Activated T-cell treated with anti-CD3 and anti-CD28 coated beads, Interleukin-2, amount 50 U/mL, for 72 hours (primary cell): ENCODE measurements around the gene ZNF341. TPM values are rescaled to one million over a fixed set of nuclear protein-coding genes. Genes with fewer than 3 reads are reported as not detected.

Source experiments
- ATAC-seq, 2 donors: fragments of 150-1000 bp; cut with Tn5 transposase; replicated peaks in 1 of 2; 2 replicates each; pipeline ENCODE4 v1.10.0; 2021; ENCODE audit warnings: moderate library complexity in 2 of 2, mild to moderate bottlenecking in 1 of 2
- DNase-seq, 2 donors: peaks; one replicate each; pipeline ENCODE4 v3.0.0; 2021 to 2022; ENCODE audit warnings: mixed read lengths in 1 of 2
- H3K27ac Mint-ChIP-seq: one replicate; pipeline ENCODE4 v1.8.0; 2022; ENCODE audit warnings: mild to moderate bottlenecking, moderate library complexity, mixed read lengths
- H3K27me3 Mint-ChIP-seq: one replicate; pipeline ENCODE4 v1.8.0; 2022; ENCODE audit warnings: low read depth, mixed read lengths
- H3K36me3 Mint-ChIP-seq, 2 donors: one replicate each; pipeline ENCODE4 v1.8.0; 2022; ENCODE audit warnings: mixed read lengths in 2 of 2, mild to moderate bottlenecking in 1 of 2; ENCODE audit not compliant: insufficient read depth in 2 of 2
- H3K4me1 Mint-ChIP-seq: one replicate; pipeline ENCODE4 v1.8.0; 2022; ENCODE audit warnings: low read depth, mixed read lengths
- H3K4me3 Mint-ChIP-seq, 2 donors: one replicate each; pipeline ENCODE4 v1.8.0; 2022; ENCODE audit warnings: mild to moderate bottlenecking in 2 of 2, mixed read lengths in 2 of 2, moderate library complexity in 2 of 2
- H3K9me3 Mint-ChIP-seq, 2 donors: one replicate each; pipeline ENCODE4 v1.8.0; 2022; ENCODE audit warnings: mixed read lengths in 2 of 2
- total RNA-seq, 2 donors: library from RNA; stranded (reverse); gene quantifications; one replicate each; pipeline ENCODE4 v1.2.3, GENCODE V29; 2022

Gene ZNF341
- 1 to 10 TPM; 3.0 to 3.3 TPM for total RNA-seq

DNA sequence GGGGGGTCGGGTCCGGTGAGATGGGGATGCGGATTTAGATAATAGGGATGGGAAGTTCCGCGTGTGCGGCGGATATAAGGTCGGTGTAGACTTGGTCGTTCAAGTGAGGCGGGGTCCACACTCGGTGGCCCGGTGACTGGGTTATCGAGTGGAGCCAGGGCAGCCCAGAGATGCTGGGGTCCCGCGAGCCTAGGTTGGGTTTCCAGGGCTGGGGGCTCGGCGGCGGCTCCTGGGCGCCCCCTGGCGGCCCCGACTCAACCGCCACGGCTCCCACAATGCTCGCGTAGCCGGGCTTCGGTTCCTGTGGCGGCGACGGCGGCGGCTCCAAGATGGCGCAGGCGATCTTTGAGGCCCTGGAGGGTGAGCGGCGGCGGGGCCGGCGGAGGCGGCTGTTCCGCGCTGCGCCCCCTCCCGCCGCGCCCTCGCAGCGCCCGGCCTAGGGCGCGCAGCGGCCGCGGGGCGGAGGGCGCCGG, at the start of gene ZNF341:
TSS of gene ZNF341 (plus strand) at position 304 of the 473 bp plus-strand sequence. CDS start at position 330, 26 bp downstream.
- Mint-ChIP-seq H3K9me3 (peaks cover 2% of the 10 kb centered on the region in 2 donors), H3K27me3 (no peaks in the 10 kb centered on the region), H3K4me1 (peaks cover 30% of the 10 kb centered on the region), H3K36me3 (peaks cover 3 to 5% of the 10 kb centered on the region in 2 donors), H3K4me3 (peak within 1 kb of the TSS; percentile 87 to 94), H3K27ac (peak within 1 kb of the TSS; percentile 90)
- peak; percentile 94 for DNase-seq
- ATAC-seq, result peak; percentile 89 to 90

DNA sequence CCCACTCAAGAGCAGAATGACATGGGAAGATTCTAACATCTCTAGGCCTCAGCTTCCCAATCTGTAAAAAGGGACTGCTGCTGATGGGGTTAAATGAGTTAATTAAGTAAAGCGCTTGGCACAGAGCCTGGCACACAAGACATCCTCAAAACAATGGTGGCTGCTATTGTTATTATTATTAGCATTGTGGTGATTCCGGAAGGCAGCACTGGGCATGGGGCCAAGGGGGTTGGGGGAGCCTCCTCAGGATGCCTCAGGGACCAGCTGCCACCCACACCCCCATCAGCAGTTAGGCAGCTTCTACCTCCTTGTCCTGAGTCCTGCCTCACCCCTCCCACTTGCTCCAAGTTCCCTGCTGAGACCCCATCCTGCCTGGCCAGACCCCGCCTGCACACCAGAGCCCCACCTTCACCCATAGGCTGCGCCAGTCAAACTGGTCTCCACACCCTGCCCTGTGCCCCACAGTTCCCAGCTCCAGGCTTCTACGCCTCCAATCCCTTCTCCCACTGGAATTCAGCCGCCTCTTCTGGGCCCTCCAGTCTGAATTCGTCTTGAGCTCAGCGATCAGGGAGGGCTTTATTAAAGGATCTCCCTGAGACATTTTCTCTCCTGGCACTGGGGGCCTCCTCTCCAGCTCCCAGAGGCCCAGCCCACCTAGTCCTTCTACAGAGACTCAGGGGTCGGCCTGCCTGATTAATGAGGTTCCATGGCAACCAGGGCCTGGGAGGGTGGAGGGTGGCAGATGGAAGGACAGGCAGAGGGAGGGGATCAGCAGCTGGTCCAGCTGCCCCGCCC, 47.1 kb upstream of the ZNF341 start:
- ATAC-seq (no peak), DNase-seq (no peak)
- peak overlapping the region; percentile 66 for H3K27ac Mint-ChIP-seq
- no peaks in the 10 kb centered on the region for H3K9me3 Mint-ChIP-seq
- H3K36me3 Mint-ChIP-seq, result peaks cover 4 to 11% of the 10 kb centered on the region in 2 donors
- H3K4me3 Mint-ChIP-seq, result peak overlapping the region; percentile 91 to 93
- peaks cover 84% of the 10 kb centered on the region for H3K4me1 Mint-ChIP-seq
- H3K27me3 Mint-ChIP-seq, result no peaks in the 10 kb centered on the region

DNA sequence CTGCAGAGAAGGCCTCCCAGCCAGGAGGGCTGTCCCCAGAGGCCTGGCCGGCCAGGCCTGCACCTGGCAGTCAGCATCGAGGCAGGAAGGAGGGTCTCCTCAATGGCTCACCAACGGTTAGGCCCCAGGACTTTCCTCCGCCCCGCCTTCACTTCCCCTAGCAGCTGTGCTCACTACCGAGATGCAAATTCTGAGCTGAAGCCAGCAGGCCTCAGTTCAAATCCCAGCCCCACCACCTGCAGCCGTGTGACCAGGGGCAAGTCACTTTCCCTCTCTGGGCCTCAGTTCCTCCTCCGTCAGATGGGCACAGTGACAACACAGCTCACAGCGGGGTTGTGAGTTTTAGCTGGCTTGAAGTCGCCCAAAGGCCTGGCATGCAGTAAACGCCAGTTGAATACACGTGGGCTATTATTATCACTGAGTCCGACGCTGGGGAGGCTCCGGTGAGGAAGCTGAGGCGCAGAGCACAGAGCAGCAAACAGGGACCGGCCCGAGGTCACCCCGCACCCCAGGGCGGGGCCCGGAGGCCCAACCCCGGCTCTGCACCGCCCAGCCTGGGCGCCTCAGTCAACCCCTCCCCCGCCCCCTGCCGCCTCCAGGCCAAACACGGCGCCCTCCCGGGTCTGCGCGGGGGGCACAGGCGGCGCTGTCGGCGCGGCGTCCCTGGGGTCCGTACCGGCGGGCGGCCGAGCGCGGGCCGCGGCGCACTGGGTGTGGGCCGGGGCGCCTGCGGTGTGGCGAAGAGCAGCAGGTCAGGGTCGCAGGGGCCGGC, 46.3 kb upstream of the ZNF341 start:
- Mint-ChIP-seq H3K27me3 (no peaks in the 10 kb centered on the region), H3K36me3 (peaks cover 4 to 11% of the 10 kb centered on the region in 2 donors), H3K4me3 (peak overlapping the region; percentile 91 to 93), H3K27ac (peak overlapping the region; percentile 77), H3K9me3 (no peaks in the 10 kb centered on the region), H3K4me1 (peaks cover 84% of the 10 kb centered on the region)
- ATAC-seq (peak; percentile 60), DNase-seq (peak; percentile 72 to 78)

DNA sequence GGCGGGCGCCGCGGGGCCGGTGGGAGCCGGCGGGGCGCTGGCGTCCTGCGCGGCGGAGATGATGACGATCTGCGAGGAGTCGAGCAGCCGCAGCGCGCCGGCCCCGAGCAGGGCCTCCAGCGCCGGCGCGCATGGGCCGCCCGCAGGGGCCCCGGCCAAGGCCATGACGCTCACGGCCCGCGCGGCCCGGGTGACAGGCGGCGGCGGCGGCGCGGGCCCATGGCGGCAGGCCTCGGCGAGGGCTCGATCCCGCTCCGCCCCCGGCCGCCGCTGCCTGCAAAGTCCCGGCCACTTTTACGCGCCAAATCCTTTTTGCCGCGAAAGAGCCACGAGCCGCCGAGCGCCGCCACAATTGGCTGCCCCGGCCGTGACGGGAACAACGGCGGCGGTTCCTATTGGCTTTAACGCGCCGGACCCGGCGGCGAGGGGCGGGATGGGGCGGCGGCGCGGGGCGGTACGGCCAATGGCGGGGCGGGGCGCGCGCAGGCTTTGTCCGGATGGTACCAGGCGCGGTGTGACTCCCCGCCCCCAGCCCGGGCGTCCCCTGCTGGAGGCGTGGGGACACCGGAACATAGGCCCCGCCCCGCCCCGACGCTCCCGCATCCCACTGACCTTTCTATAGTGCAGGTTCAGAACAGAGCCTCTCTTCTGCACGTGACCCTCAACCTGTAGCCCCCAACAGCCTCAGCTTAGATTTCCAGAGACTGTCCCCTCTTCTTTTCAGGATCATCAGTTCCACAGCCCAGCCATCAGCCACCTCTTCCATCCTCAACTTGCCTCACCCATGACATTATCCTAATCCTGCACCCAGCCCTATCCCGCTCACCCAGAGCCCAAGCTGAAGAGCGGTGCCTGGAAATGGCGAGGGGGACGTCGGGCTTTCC, 45.5 kb upstream of the ZNF341 start, which contains the start of gene E2F1:
TSS of gene E2F1 (minus strand) at position 286 of the 884 bp plus-strand sequence. CDS start at position 165, 121 bp downstream.
- Mint-ChIP-seq H3K4me1 (peaks cover 84% of the 10 kb centered on the region), H3K36me3 (peaks cover 4 to 11% of the 10 kb centered on the region in 2 donors), H3K9me3 (no peaks in the 10 kb centered on the region), H3K4me3 (peak within 1 kb of the TSS; percentile 91 to 93), H3K27ac (peak within 1 kb of the TSS; percentile 77), H3K27me3 (no peaks in the 10 kb centered on the region)
- ATAC-seq (peak; percentile 85 to 86), DNase-seq (peak; percentile 97 to 99)

DNA sequence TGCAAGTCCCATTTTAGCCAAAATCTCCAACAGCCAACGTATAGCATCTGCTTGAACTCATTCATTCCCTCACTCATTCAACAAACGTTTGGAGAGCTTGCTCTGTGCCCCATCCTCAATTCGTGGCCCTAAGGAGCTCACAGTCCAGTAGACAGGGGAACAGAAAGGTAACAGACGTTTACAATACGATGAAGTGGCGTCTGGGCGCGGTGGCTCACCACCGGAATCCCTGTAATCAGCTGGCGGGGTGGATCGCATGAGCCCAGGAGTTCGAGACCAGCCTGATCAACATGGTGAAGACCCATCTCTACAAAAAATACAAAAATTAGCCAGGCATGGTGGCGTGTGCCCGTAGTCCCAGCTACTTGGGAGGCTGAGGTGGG, 44.8 kb upstream of the ZNF341 start:
- no peak for DNase-seq
- H3K4me3 Mint-ChIP-seq, result peak overlapping the region; percentile 69 to 74
- peaks cover 81% of the 10 kb centered on the region for H3K4me1 Mint-ChIP-seq
- no peaks in the 10 kb centered on the region for H3K9me3 Mint-ChIP-seq
- peak overlapping the region; percentile 34 for H3K27ac Mint-ChIP-seq
- H3K27me3 Mint-ChIP-seq, result no peaks in the 10 kb centered on the region
- peaks cover 4 to 7% of the 10 kb centered on the region in 2 donors for H3K36me3 Mint-ChIP-seq
- ATAC-seq, result no peak

DNA sequence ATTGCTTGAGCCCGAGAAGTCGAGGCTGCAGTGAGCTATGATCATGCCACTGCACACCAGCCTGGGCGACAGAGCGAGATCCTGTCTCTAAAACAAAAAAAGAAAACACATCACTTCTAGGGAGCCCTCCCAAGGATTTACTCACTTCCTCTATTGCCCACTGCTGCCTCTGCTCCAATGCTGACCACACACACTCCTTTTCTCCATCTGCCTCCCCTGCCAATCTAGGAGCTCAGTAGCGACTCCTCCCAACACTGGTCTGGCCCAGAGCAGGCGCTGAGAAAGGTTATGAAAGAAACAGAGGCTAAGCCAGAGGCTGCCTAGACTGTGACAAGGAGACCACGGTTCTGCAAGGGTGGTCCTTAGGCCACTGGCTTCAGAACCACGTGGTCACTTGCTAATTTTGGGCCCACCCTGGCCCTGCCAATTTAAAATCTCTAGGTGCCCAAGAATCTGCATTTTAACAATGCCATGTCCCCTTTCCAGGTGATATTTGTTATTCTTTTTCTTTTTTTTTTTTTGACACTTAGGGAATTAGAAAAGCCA, 44.4 kb upstream of the ZNF341 start:
- no peak for ATAC-seq
- H3K27me3 Mint-ChIP-seq, result no peaks in the 10 kb centered on the region
- no peak for DNase-seq
- no peaks in the 10 kb centered on the region for H3K9me3 Mint-ChIP-seq
- no peak overlapping the region for H3K27ac Mint-ChIP-seq
- H3K36me3 Mint-ChIP-seq, result peaks cover 4 to 7% of the 10 kb centered on the region in 2 donors
- peak overlapping the region in 1 of 2 donors; percentile 74 for H3K4me3 Mint-ChIP-seq
- H3K4me1 Mint-ChIP-seq, result peaks cover 77% of the 10 kb centered on the region

DNA sequence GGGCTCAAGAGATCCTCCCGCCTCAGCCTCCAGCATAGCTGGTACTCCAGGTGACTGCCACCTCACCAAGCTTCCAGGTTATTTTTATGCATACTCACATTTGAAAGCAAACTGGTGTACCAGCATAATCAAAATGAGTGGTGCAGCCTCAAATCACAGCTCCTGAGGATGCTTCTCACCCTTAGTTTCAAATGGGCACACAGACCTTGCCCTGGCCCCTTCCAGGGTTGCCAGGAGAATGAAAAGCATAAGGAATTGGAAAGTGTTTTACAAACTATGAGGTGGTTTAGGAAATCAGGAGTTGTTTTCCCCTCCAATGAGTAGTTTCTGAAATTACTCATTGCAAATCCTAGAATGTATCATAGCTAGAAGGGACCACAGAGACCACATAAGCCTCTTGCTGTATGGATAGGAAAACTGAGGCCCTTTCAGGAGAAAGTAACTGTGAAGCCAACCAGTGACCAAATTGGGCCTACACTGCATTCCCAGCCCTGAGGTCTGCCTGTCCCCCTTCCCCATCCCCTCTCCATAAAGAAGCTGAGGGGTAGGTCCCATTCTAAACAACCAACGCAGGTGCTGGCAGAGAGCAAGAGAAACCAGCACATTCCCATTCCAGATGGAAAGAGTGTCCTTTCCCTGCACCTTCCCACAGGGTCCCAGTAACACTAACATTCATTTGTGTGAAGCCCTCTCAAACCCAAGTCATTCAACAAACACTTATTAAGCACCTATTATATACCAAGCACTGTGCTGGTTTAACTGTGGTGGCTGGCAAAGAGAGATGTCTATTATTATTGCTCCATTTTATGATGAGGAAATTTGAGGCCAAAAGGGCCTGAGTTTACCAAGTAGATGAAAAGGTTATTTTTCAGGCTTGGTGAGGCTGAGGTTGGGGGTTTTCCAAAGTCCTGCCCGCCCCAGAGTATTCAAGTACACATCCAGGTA, 43.5 kb upstream of the ZNF341 start:
- H3K27ac Mint-ChIP-seq, result peak overlapping the region; percentile 52
- H3K4me3 Mint-ChIP-seq, result peak overlapping the region; percentile 68 to 83
- DNase-seq, result no peak
- peaks cover 69% of the 10 kb centered on the region for H3K4me1 Mint-ChIP-seq
- H3K36me3 Mint-ChIP-seq, result peaks cover 4 to 7% of the 10 kb centered on the region in 2 donors
- no peaks in the 10 kb centered on the region for H3K9me3 Mint-ChIP-seq
- ATAC-seq, result no peak
- no peaks in the 10 kb centered on the region for H3K27me3 Mint-ChIP-seq

DNA sequence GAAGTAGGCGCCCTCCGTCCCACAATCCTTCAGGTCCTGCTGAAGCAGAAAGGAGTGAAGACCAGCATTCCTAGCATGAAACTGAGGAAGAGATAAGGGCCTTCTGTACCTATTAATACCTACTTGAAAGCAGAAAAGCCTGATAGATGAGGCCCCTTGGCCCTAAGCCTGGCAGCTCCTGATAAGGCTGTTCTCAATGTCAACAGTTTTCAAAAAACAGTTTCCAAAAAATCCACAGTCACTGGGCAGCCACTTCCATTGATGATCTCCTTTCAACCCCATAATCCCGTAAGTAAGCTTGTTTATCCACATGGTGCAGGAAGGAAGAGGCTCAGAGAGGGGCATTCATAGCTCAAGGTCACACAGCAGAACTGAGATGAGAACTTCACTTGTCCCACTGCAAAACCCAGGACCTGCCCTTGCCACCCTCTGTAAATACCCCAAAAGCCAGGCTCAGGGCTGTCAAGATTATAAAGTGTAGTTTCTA, 42.8 kb upstream of the ZNF341 start:
- DNase-seq, result no peak
- peaks cover 65% of the 10 kb centered on the region for H3K4me1 Mint-ChIP-seq

DNA sequence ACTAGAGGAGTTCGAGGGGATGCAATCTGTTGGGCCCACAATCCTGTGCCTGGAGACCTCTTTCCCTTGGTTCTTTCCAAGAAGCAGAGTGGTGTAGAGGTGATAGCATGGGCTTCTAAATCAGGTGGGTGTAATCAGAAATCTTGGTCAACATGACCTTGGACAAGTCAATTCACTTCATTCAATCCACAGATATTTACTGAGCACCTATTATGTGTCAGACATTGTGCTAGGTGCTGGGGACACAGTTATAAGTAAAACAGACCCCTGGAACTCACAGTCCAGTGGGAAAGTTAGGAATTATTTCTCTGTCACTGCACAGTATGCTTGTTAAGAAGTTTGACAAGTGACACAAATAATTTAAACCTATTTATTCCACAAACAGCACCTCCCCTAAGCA, 42.3 kb upstream of the ZNF341 start:
- Mint-ChIP-seq H3K4me1 (peaks cover 60% of the 10 kb centered on the region), H3K4me3 (peak overlapping the region; percentile 78 to 83), H3K36me3 (peaks cover 4 to 7% of the 10 kb centered on the region in 2 donors), H3K27ac (peak overlapping the region; percentile 88), H3K27me3 (no peaks in the 10 kb centered on the region), H3K9me3 (no peaks in the 10 kb centered on the region)
- ATAC-seq (no peak), DNase-seq (no peak)

More for the DNA sequence above, 42.8 kb upstream of the ZNF341 start:
- H3K27ac Mint-ChIP-seq, result no peak overlapping the region
- ATAC-seq, result no peak
- no peaks in the 10 kb centered on the region for H3K27me3 Mint-ChIP-seq
- peaks cover 4 to 7% of the 10 kb centered on the region in 2 donors for H3K36me3 Mint-ChIP-seq
- H3K4me3 Mint-ChIP-seq, result peak overlapping the region; percentile 68 to 83
- no peaks in the 10 kb centered on the region for H3K9me3 Mint-ChIP-seq

DNA sequence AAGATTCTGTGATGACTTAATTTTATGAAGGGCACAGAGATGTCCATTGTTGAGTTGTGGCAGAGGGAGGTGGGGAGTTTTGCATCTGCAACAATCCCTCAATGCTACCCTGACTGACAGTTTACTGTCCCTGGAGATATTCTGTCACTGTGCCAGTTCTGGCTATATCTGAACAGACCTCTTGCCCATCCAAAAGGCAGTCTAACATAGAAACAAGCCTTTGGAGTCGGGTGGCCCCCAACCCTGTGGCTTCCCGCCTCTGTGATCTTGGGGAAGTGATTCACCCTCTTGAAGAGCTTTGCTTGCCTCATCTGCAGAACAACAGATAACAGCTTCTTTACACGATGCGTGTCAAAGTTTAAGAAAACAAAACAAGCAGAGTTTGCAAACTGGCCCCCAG, 41.8 kb upstream of the ZNF341 start:
- ATAC-seq, result peak; percentile 32 to 42

DNA sequence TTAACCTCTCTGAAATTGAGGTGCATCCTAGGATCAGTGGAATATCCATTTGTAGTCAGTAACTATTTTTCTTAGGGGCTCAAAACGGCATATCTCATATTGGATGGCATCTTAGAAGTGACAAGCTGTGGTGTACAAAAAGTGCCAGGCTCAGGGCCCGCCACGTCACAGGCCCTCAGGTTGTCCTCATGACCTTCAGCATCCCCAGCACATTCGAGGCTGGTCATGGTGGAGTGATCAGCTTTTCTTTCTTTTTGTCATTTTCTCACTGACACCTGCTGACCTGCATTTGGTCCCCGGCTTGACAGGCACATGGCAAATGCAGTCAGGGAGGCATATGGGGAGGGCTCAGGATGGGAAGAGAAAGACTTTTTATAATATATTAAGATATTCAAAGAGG, 38.5 kb upstream of the ZNF341 start:
- Mint-ChIP-seq H3K4me3 (no peak overlapping the region), H3K27me3 (no peaks in the 10 kb centered on the region), H3K36me3 (no peaks in the 10 kb centered on the region), H3K9me3 (no peaks in the 10 kb centered on the region), H3K27ac (no peak overlapping the region), H3K4me1 (peaks cover 34% of the 10 kb centered on the region)
- ATAC-seq (no peak), DNase-seq (no peak)

More for the DNA sequence above, 41.8 kb upstream of the ZNF341 start:
- no peaks in the 10 kb centered on the region for H3K27me3 Mint-ChIP-seq
- peak; percentile 68 to 82 for DNase-seq
- no peaks in the 10 kb centered on the region for H3K9me3 Mint-ChIP-seq
- peaks cover 55% of the 10 kb centered on the region for H3K4me1 Mint-ChIP-seq
- H3K4me3 Mint-ChIP-seq, result peak overlapping the region; percentile 78 to 83
- peaks cover 3 to 4% of the 10 kb centered on the region in 2 donors for H3K36me3 Mint-ChIP-seq
- peak overlapping the region; percentile 88 for H3K27ac Mint-ChIP-seq
